Transverse colon (tissue), 4 donors: ENCODE results near the gene PRRX2. TPM values are rescaled to one million over a fixed set of nuclear protein-coding genes. Genes with fewer than 3 reads are reported as not detected.

Experiments used
- DNase-seq: peaks from one replicate; pipeline ENCODE4 v3.0.0-alpha.2; 2019
- H3K27ac ChIP-seq, 4 donors: fragments of 200-600 bp; sonication (generic); 2 replicates each; pipeline ENCODE4 v1.5.1; 2016 to 2018; ENCODE audit warnings: inconsistent platforms in 4 of 4
- H3K27me3 ChIP-seq: fragments of 200-600 bp; sonication (generic); 2 replicates; pipeline ENCODE4 v1.5.1; 2017; ENCODE audit warnings: inconsistent platforms
- H3K36me3 ChIP-seq, 4 donors: fragments of 200-600 bp; sonication (generic); 2 replicates each; pipeline ENCODE4 v1.5.1; 2017 to 2019; ENCODE audit warnings: inconsistent platforms in 4 of 4
- H3K4me1 ChIP-seq, 4 donors: fragments of 200-600 bp; sonication (generic); 2 replicates each; pipeline ENCODE4 v1.5.1; 2017 to 2020; ENCODE audit warnings: inconsistent platforms in 4 of 4
- H3K4me3 ChIP-seq, 4 donors: fragments of 200-600 bp; sonication (generic); 1 replicate in 1 of 4; 2 replicates in 3 of 4; pipeline versions ENCODE4 v1.5.1 to v1.6.1; 2017 to 2019; ENCODE audit warnings: inconsistent platforms in 4 of 4
- H3K9me3 ChIP-seq, 2 donors: fragments of 200-600 bp; sonication (generic); 2 replicates each; pipeline ENCODE4 v1.5.1; 2017 to 2019; ENCODE audit warnings: inconsistent platforms in 2 of 2
- CTCF ChIP-seq, 5 experiments: fragments of 200-600 bp in 3 of 5; fragments of 450-650 bp in 2 of 5; sonication (generic) in 3 of 5; IDR thresholded peaks; 1 replicate in 2 of 5; 2 replicates in 3 of 5; pipeline ENCODE4 v1.5.1; 2016 to 2017; ENCODE audit warnings: antibody characterized with exemption in 5 of 5, inconsistent platforms in 3 of 5, mild to moderate bottlenecking in 2 of 5, moderate library complexity in 1 of 5
- EP300 ChIP-seq: sonication (generic); formaldehyde crosslinking; IDR thresholded peaks from one replicate; pipeline ENCODE4 v1.6.1; 2017; ENCODE audit warnings: antibody characterized with exemption, low read depth
- POLR2A ChIP-seq: fragments of 450-650 bp; IDR thresholded peaks from one replicate; pipeline ENCODE4 v1.6.1; 2016; ENCODE audit warnings: antibody characterized with exemption, mild to moderate bottlenecking, moderate library complexity
- POLR2AphosphoS5 ChIP-seq, 3 donors: sonication (generic); formaldehyde crosslinking; IDR thresholded peaks; one replicate each; pipeline ENCODE4 v1.6.1; 2016; ENCODE audit warnings: antibody characterized with exemption in 3 of 3
- WGBS, 2 donors: methylation state at CpG; one replicate each; pipeline ENCODE4 v1.1.5; 2018; ENCODE audit warnings: low coverage in 1 of 2; 5-methylcytosine and 5-hydroxymethylcytosine counted together
- in situ Hi-C, 4 donors: fragments of 200-750 bp; cut with MboI; loops; one replicate each; pipeline versions ENCODE4 v1.15.0 to v1.15.1; 2017; ENCODE audit warnings: low sequenced_read_pairs in 3 of 4, low pct_ligation_motif_present in 1 of 4, low pct_unique_long_range_greater_than_20kb in 1 of 4
- intact Hi-C: fragments of 100-400 bp; cut with DNase I; formaldehyde crosslinking; loops from one replicate; pipeline ENCODE4 v1.15.1; 2023; ENCODE audit warnings: low total_unique reads
- total RNA-seq, 4 donors: library from RNA; depleted of rRNA; stranded (reverse); fragments of >200 nt; gene quantifications; one replicate each; pipeline ENCODE4 v1.1.0, GENCODE V29; 2016

PRRX2 gene
- total RNA-seq, 4 donors from 2014 or later = 0.41 TPM; not detected in 3

- peaks cover 0 to 9% (median 6%) of the 10 kb centered on the region in 4 donors for H3K4me1 ChIP-seq
- DNase-seq = peak; percentile 90
- intact Hi-C loops (loop anchor here (1.0 kb wide), 1 partner anchor 46 kb away; no protein-coding TSS in a partner anchor), in situ Hi-C loops (loop anchor here in 2 of 4 donors (5.0 to 10.0 kb wide), 2 partner anchors 45 to 47 kb away; no protein-coding TSS in a partner anchor)
- no peak for TF ChIP-seq POLR2A
- peak; percentile 9 to 29 (median 24) for TF ChIP-seq POLR2AphosphoS5 (IDR thresholded peaks at IDR 0.05)
- peak; percentile 97 to 99 (median 98) for TF ChIP-seq CTCF (IDR thresholded peaks at IDR 0.05)
- peak overlapping the region; percentile 47 to 71 (median 58) for H3K4me3 ChIP-seq
- H3K27ac ChIP-seq = peak overlapping the region; percentile 43 to 81 (median 74)
- H3K9me3 ChIP-seq = no peaks in the 10 kb centered on the region
- H3K27me3 ChIP-seq = peaks cover 2% of the 10 kb centered on the region
- H3K36me3 ChIP-seq = no peaks in the 10 kb centered on the region
- WGBS, 2 donors = 6% methylated on average over 45 of the region's 48 CpGs; no CpG with 5 or more reads in 1 of the 2 donors
Observed at GRCh38 chr9:129737479-129738274, 72.2 kb downstream of the PRRX2 start.

GRCh38 chr9:129739432-129739831 is 74.0 kb downstream of the PRRX2 start:
- in situ Hi-C loops (loop anchor here in 2 of 4 donors (5.0 to 10.0 kb wide), 2 partner anchors 43 to 45 kb away; no protein-coding TSS in a partner anchor), intact Hi-C loops (no loop called here)
- 93 to 94% methylated on average over 8 to 16 of the region's 16 CpGs for WGBS, 2 donors
- no peak for TF ChIP-seq EP300
- TF ChIP-seq CTCF (IDR thresholded peaks at IDR 0.05) = no peak
- TF ChIP-seq POLR2AphosphoS5 (IDR thresholded peaks at IDR 0.05) = no peak
- no peak for TF ChIP-seq POLR2A
- Histone ChIP-seq H3K27me3 (peaks cover 2% of the 10 kb centered on the region), H3K4me1 (peaks cover 0 to 9% (median 6%) of the 10 kb centered on the region in 4 donors), H3K4me3 (no peak overlapping the region), H3K36me3 (no peaks in the 10 kb centered on the region), H3K9me3 (no peaks in the 10 kb centered on the region), H3K27ac (no peak overlapping the region)
- DNase-seq = no peak

- 82 to 90% methylated on average over 3 to 7 of the region's 7 CpGs for WGBS, 2 donors
- no peak overlapping the region for H3K4me3 ChIP-seq
- in situ Hi-C loops (loop anchor here in 1 of 4 donors (5.0 kb wide), 1 partner anchor 42 kb away; no protein-coding TSS in a partner anchor), intact Hi-C loops (no loop called here)
- H3K9me3 ChIP-seq = no peaks in the 10 kb centered on the region
- no peak for DNase-seq
- H3K36me3 ChIP-seq = no peaks in the 10 kb centered on the region
- TF ChIP-seq EP300 (no peak), CTCF (IDR thresholded peaks at IDR 0.05) (no peak), POLR2A (no peak), POLR2AphosphoS5 (IDR thresholded peaks at IDR 0.05) (no peak)
- H3K4me1 ChIP-seq = peaks cover 0 to 9% (median 6%) of the 10 kb centered on the region in 4 donors
- no peak overlapping the region for H3K27ac ChIP-seq
- peaks cover 2% of the 10 kb centered on the region for H3K27me3 ChIP-seq
Observed at GRCh38 chr9:129740174-129740573, 74.7 kb downstream of the PRRX2 start.

GRCh38 chr9:129740666-129741464 is 75.4 kb downstream of the PRRX2 start:
- H3K36me3 ChIP-seq = no peaks in the 10 kb centered on the region
- no peaks in the 10 kb centered on the region for H3K9me3 ChIP-seq
- H3K4me1 ChIP-seq = peaks cover 0 to 9% (median 6%) of the 10 kb centered on the region in 4 donors
- in situ Hi-C loops (loop anchor here in 1 of 4 donors (5.0 kb wide), 1 partner anchor 41 kb away; no protein-coding TSS in a partner anchor), intact Hi-C loops (no loop called here)
- whole genome bisulfite sequencing, 2 donors = 71 to 93% methylated on average over 1 to 12 of the region's 13 CpGs
- DNase-seq = no peak
- no peak overlapping the region for H3K27ac ChIP-seq
- H3K4me3 ChIP-seq = no peak overlapping the region
- TF ChIP-seq EP300 (no peak), POLR2AphosphoS5 (IDR thresholded peaks at IDR 0.05) (no peak)
- H3K27me3 ChIP-seq = peaks cover 2% of the 10 kb centered on the region
